H9 (cell line): Measurements from ENCODE around the gene EDIL3. TPM values are rescaled to one million over a fixed set of nuclear protein-coding genes. Genes with fewer than 3 reads are reported as not detected.

ENCODE experiments used
- DNase-seq: peaks from one replicate; pipeline ENCODE4 v3.0.0-alpha.2; 2017
- H2AFZ ChIP-seq: one replicate; pipeline ENCODE4 v1.6.1; 2013; ENCODE audit warnings: mild to moderate bottlenecking, low read length, control low read depth, moderate library complexity
- H2AK5ac ChIP-seq: 2 replicates; pipeline ENCODE4 v1.6.1; 2013; ENCODE audit warnings: low read length, control low read depth, mixed read lengths; ENCODE audit not compliant: insufficient read length
- H2BK120ac ChIP-seq: one replicate; pipeline ENCODE4 v1.6.1; 2013; ENCODE audit warnings: low read depth, mild to moderate bottlenecking, low read length, control low read depth, inconsistent platforms; ENCODE audit not compliant: poor library complexity, severe bottlenecking
- H2BK12ac ChIP-seq: 2 replicates; pipeline ENCODE4 v1.6.1; 2013; ENCODE audit warnings: low read length, control low read depth, mixed read lengths, low read depth; ENCODE audit not compliant: insufficient read length
- H2BK15ac ChIP-seq: 2 replicates; pipeline ENCODE4 v1.6.1; 2013; ENCODE audit warnings: low read depth, low read length, control low read depth
- H2BK20ac ChIP-seq: one replicate; pipeline ENCODE4 v1.6.1; 2013; ENCODE audit warnings: low read depth, mild to moderate bottlenecking, low read length, control low read depth, inconsistent platforms; ENCODE audit not compliant: poor library complexity, severe bottlenecking
- H2BK5ac ChIP-seq: 2 replicates; pipeline ENCODE4 v1.6.1; 2013; ENCODE audit warnings: low read length, control low read depth, mixed read lengths; ENCODE audit not compliant: insufficient read length
- H3K14ac ChIP-seq: 2 replicates; pipeline ENCODE4 v1.6.1; 2013; ENCODE audit warnings: low read length, control low read depth; ENCODE audit not compliant: insufficient read depth
- H3K18ac ChIP-seq: 2 replicates; pipeline ENCODE4 v1.6.1; 2013; ENCODE audit warnings: low read depth, mild to moderate bottlenecking, mixed read lengths, low read length, control low read depth; ENCODE audit not compliant: insufficient read length
- H3K23ac ChIP-seq: 2 replicates; pipeline ENCODE4 v1.6.1; 2013; ENCODE audit warnings: low read length, control low read depth, mixed read lengths, low read depth; ENCODE audit not compliant: insufficient read length
- H3K23me2 ChIP-seq: 2 replicates; pipeline ENCODE4 v1.6.1; 2013; ENCODE audit warnings: low read depth, mild to moderate bottlenecking, mixed read lengths, low read length, control low read depth; ENCODE audit not compliant: insufficient read length, poor library complexity, severe bottlenecking
- H3K27ac ChIP-seq: 2 replicates; pipeline ENCODE4 v1.5.1; 2013; ENCODE audit warnings: low read length, control low read depth, mixed read lengths, low read depth; ENCODE audit not compliant: insufficient read length
- H3K27me3 ChIP-seq: 2 replicates; pipeline ENCODE4 v1.6.1; 2013; ENCODE audit warnings: low read length, control low read depth, inconsistent platforms; ENCODE audit not compliant: insufficient read depth
- H3K4ac ChIP-seq: 2 replicates; pipeline ENCODE4 v1.6.1; 2013; ENCODE audit warnings: low read depth, mild to moderate bottlenecking, control low read depth, inconsistent platforms, low read length, moderate library complexity
- H3K4me1 ChIP-seq: 2 replicates; pipeline ENCODE4 v1.6.1; 2013; ENCODE audit warnings: low read length, control low read depth, inconsistent platforms; ENCODE audit not compliant: insufficient read depth
- H3K4me2 ChIP-seq: 2 replicates; pipeline ENCODE4 v1.6.1; 2013; ENCODE audit warnings: low read length, control low read depth, mixed read lengths; ENCODE audit not compliant: insufficient read length, insufficient read depth
- H3K56ac ChIP-seq: 2 replicates; pipeline ENCODE4 v1.6.1; 2013; ENCODE audit warnings: low read depth, mild to moderate bottlenecking, mixed read lengths, low read length, control low read depth; ENCODE audit not compliant: insufficient read length
- H3K79me1 ChIP-seq: 2 replicates; pipeline ENCODE4 v1.6.1; 2013; ENCODE audit warnings: low read depth, mild to moderate bottlenecking, moderate library complexity, low read length, control low read depth, inconsistent platforms; ENCODE audit not compliant: insufficient read depth, poor library complexity, severe bottlenecking
- H3K79me2 ChIP-seq: 2 replicates; pipeline ENCODE4 v1.6.1; 2013; ENCODE audit warnings: low read length, control low read depth, inconsistent platforms; ENCODE audit not compliant: insufficient read depth
- H3K9ac ChIP-seq: 2 replicates; pipeline ENCODE4 v1.6.1; 2013; ENCODE audit warnings: low read length, control low read depth, mixed read lengths; ENCODE audit not compliant: insufficient read length; ENCODE audit errors: extremely low read depth
- H3K9me3 ChIP-seq: one replicate; pipeline ENCODE4 v1.6.1; 2013; ENCODE audit warnings: low read depth, low read length, inconsistent platforms; ENCODE audit not compliant: control insufficient read depth
- H3T11ph ChIP-seq: one replicate; pipeline ENCODE4 v1.6.1; 2013; ENCODE audit warnings: mild to moderate bottlenecking, low read length, control low read depth, inconsistent platforms
- H4K20me1 ChIP-seq: one replicate; pipeline ENCODE4 v1.6.1; 2013; ENCODE audit not compliant: control insufficient read depth, insufficient read length, insufficient read depth
- H4K5ac ChIP-seq: 2 replicates; pipeline ENCODE4 v1.6.1; 2013; ENCODE audit warnings: low read depth, mild to moderate bottlenecking, mixed read lengths, low read length, control low read depth; ENCODE audit not compliant: insufficient read length
- H4K8ac ChIP-seq: replicated peaks from 2 replicates; pipeline ENCODE4 v1.6.1; 2013; ENCODE audit warnings: low read length, control low read depth, mixed read lengths, low read depth; ENCODE audit not compliant: insufficient read length
- H4K91ac ChIP-seq: 2 replicates; pipeline ENCODE4 v1.6.1; 2013; ENCODE audit warnings: low read depth, mild to moderate bottlenecking, moderate library complexity, mixed read lengths, low read length, control low read depth; ENCODE audit not compliant: insufficient read length
- H3K27ac Mint-ChIP-seq, 3 experiments: 2 replicates in 2 of 3; 3 replicates in 1 of 3; pipeline ENCODE4 v1.8.0; 2020 to 2021; ENCODE audit warnings: mixed read lengths in 3 of 3, mild to moderate bottlenecking in 1 of 3, moderate library complexity in 1 of 3
- H3K27me3 Mint-ChIP-seq: 2 replicates; pipeline ENCODE4 v1.8.0; 2021; ENCODE audit warnings: low read depth, mild to moderate bottlenecking, moderate library complexity, mixed read lengths
- H3K36me3 Mint-ChIP-seq, 3 experiments: 2 replicates in 2 of 3; 3 replicates in 1 of 3; pipeline ENCODE4 v1.8.0; 2020 to 2021; ENCODE audit warnings: low read depth in 3 of 3, mixed read lengths in 3 of 3; ENCODE audit not compliant: insufficient read depth in 1 of 3
- H3K4me1 Mint-ChIP-seq, 2 experiments: 2 replicates each; pipeline ENCODE4 v1.8.0; 2020; ENCODE audit warnings: mixed read lengths in 2 of 2
- H3K4me3 Mint-ChIP-seq, 2 experiments: 2 replicates in 1 of 2; 3 replicates in 1 of 2; pipeline ENCODE4 v1.8.0; 2020 to 2021; ENCODE audit warnings: mild to moderate bottlenecking in 2 of 2, mixed read lengths in 2 of 2, moderate library complexity in 1 of 2
- H3K9me3 Mint-ChIP-seq, 2 experiments: 2 replicates in 1 of 2; 3 replicates in 1 of 2; pipeline ENCODE4 v1.8.0; 2020; ENCODE audit warnings: mild to moderate bottlenecking in 2 of 2, mixed read lengths in 2 of 2, moderate library complexity in 1 of 2
- WGBS: extraction: QIAGEN DNeasy Blood & Tissue Kit; methylation state at CpG from one replicate; pipeline ENCODE4 v1.1.7; 2013; ENCODE audit warnings: missing lambda C conversion rate, low lambda C conversion rate, mixed read lengths; ENCODE audit not compliant: insufficient read length; ENCODE audit errors: extremely low coverage; 5-methylcytosine and 5-hydroxymethylcytosine counted together
- total RNA-seq: library from RNA; stranded (reverse); gene quantifications from 2 replicates; pipeline ENCODE4 v1.2.1, GENCODE V29; 2021
- TF ChIP-seq, protein P1 (sequence below): fragments of 200-600 bp; sonication (generic); conservative IDR thresholded peaks from 3 replicates; pipeline ENCODE4 v1.8.0; 2021; ENCODE audit warnings: antibody characterized with exemption, mild to moderate bottlenecking

The EDIL3 gene
- total RNA-seq, 1 experiment from 2014 or later = 61.9 TPM

DNA sequence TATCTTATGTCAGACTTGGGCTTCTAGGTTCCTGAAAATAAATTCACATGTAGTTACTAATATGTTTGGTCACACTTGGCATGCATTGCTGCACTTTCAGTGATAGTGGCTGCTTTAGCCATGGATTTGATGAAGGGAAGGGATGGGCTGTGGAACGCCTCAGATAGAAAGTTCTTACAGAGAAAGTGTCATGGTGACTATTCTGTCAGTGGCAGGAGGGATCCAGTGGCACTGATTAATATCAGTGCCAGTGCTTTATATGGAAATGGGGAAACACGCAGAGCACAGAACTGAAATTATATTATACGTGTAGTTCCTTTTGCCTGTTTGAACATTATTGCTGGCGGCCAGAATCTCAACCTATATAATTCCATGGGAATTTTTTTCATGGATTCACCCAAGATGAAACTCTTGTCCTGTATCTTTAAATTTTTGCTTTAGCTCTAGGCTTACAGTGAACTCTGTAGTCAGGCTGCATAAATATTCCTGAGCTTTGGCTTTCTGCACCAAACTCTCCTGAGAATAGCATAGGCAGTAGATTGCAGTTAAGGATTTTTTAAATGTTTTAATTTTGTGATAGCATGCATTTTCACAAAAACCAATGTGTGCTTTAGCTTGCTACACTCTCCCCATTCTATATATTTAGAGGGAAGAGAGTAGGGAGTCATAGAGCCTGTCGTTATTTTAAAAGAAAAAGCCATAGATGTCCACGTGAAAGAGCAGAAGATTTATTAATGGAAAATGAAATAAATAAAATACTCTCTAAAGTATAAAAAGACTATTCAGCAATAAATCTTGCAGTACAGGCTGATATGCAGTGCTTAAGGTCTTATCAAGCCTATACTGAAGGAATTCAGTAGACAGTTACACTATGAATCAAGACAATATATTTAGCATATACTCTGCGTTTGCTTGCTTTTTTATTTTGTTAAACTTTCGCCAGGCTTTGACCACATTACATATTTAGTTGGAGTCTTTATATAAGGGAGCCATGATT is 98.7 kb downstream of the EDIL3 start:
- Histone ChIP-seq H4K20me1 (no peaks in the 10 kb centered on the region), H3K9ac (no peak overlapping the region), H3K4ac (no peak overlapping the region), H2BK12ac (no peak overlapping the region), H2BK15ac (no peak overlapping the region), H3K56ac (no peak overlapping the region), H3K79me2 (no peaks in the 10 kb centered on the region; the same call in 1 of the 2 replicates), H4K91ac (no peak overlapping the region), H3K23me2 (no peaks in the 10 kb centered on the region), H4K8ac (no peak overlapping the region), H3T11ph (no peak overlapping the region), H4K5ac (no peak overlapping the region), H2AFZ (no peak overlapping the region), H3K9me3 (no peaks in the 10 kb centered on the region), H2BK20ac (no peak overlapping the region), H3K27ac (no peak overlapping the region), H2AK5ac (no peak overlapping the region), H3K14ac (no peak overlapping the region), H3K79me1 (no peaks in the 10 kb centered on the region), H3K23ac (no peak overlapping the region), H3K4me1 (peaks cover 4% of the 10 kb centered on the region; the same call in 1 of the 2 replicates), H2BK5ac (no peak overlapping the region), H2BK120ac (no peak overlapping the region), H3K18ac (no peak overlapping the region), H3K4me2 (no peak overlapping the region), H3K27me3 (no peaks in the 10 kb centered on the region)
- DNase-seq = no peak
- peaks cover 15 to 23% of the 10 kb centered on the region in 2 experiments for H3K4me1 Mint-ChIP-seq
- H3K27ac Mint-ChIP-seq = 0 out of 7 replicates have a peak overlapping the region, but pooled peaks of 1 of the 3 experiments have one; percentile 64
- H3K4me3 Mint-ChIP-seq = no peak overlapping the region
- H3K9me3 Mint-ChIP-seq = no peaks in the 10 kb centered on the region
- no CpG with 5 or more reads among the region's 8 CpGs for WGBS
- H3K36me3 Mint-ChIP-seq = no peaks in the 10 kb centered on the region
- no peaks in the 10 kb centered on the region for H3K27me3 Mint-ChIP-seq
- TF ChIP-seq, protein P1, sequence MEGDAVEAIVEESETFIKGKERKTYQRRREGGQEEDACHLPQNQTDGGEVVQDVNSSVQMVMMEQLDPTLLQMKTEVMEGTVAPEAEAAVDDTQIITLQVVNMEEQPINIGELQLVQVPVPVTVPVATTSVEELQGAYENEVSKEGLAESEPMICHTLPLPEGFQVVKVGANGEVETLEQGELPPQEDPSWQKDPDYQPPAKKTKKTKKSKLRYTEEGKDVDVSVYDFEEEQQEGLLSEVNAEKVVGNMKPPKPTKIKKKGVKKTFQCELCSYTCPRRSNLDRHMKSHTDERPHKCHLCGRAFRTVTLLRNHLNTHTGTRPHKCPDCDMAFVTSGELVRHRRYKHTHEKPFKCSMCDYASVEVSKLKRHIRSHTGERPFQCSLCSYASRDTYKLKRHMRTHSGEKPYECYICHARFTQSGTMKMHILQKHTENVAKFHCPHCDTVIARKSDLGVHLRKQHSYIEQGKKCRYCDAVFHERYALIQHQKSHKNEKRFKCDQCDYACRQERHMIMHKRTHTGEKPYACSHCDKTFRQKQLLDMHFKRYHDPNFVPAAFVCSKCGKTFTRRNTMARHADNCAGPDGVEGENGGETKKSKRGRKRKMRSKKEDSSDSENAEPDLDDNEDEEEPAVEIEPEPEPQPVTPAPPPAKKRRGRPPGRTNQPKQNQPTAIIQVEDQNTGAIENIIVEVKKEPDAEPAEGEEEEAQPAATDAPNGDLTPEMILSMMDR = no peak
